Muscle of back (tissue), 13 donors: ENCODE data around the gene ARMC6. TPM values are rescaled to one million over a fixed set of nuclear protein-coding genes. Genes with fewer than 3 reads are reported as not detected.

Experiments used
- DNase-seq, 3 donors: peaks; one replicate each; pipeline versions ENCODE4 v3.0.0 to v3.0.0-alpha.2; 2013
- long read RNA-seq, 9 donors: transcript quantifications; one replicate each; lab custom pipeline, GENCODE V29; 2026
- polyA plus RNA-seq, 10 donors: library from polyadenylated mRNA; unstranded; fragments of 120-200 nt; gene quantifications; one replicate each; pipeline ENCODE4 v1.2.1, GENCODE V29; 2013; ENCODE audit not compliant: insufficient read length in 10 of 10

The ARMC6 gene
- polyA plus RNA-seq, result 10 to 100 TPM; 20.5 to 33.1 (median 29.5) TPM
- long read RNA-seq, donor 1, partial matches to known transcripts, result 0 of 4 reads
- long read RNA-seq, donor 1, other reads (novel, unspliced or antisense), result 0 of 4 reads
- long read RNA-seq, donor 2, partial matches to known transcripts, result 0 of 1 reads
- long read RNA-seq, donor 2, other reads (novel, unspliced or antisense), result 0 of 1 reads
- long read RNA-seq, donor 3, result 0 reads
- long read RNA-seq, donor 4, partial matches to known transcripts, result 0 of 8 reads
- long read RNA-seq, donor 4, other reads (novel, unspliced or antisense), result 0 of 8 reads
- long read RNA-seq, donor 5, partial matches to known transcripts, result 5 of 10 reads
- long read RNA-seq, donor 5, other reads (novel, unspliced or antisense), result 0 of 10 reads
- long read RNA-seq, donor 6, partial matches to known transcripts, result 0 of 5 reads
- long read RNA-seq, donor 6, other reads (novel, unspliced or antisense), result 0 of 5 reads
- long read RNA-seq, donor 7, partial matches to known transcripts, result 0 of 5 reads
- long read RNA-seq, donor 7, other reads (novel, unspliced or antisense), result 0 of 5 reads
- long read RNA-seq, donor 8, partial matches to known transcripts, result 0 of 3 reads
- long read RNA-seq, donor 8, other reads (novel, unspliced or antisense), result 0 of 3 reads
- long read RNA-seq, donor 9, partial matches to known transcripts, result 0 of 2 reads
- long read RNA-seq, donor 9, other reads (novel, unspliced or antisense), result 0 of 2 reads

DNA sequence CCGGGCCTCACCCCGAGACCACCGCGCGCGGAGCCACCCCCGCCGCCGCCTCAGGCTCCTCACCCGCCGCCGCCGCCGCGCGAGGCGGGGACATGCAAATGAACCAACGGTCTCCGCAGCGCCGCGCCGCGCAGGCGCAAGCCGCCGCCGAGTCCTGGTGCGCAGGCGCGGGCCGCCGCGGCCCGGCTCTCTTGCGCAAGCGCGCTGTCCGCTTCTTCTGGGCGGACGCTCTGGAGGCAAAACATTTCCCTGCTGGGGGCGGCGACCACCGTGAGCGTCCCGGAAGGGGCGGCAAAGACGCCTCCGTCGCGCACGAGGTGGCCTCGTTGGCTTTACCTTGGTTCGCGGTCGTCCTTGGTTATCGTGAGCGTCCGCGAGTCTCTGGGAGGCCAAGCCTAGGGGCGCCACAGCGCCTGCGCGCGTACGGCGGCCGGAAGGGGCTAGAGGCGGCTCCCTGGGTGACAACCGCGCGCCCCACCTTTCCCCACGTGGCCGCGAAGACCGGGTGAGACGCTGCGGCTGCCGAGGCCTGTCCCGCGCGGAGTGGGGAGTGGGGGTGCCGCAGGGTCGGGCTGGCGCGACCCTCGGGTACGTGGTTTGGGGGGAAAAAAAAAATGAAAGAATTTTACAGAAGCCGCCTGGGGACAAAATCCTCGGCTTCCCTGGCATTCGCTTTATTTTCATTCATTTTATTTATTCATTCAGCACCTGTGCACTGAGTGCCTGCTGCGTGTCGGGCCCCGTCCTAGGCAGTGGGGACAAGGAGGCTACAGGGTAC, at the start of gene ARMC6, which contains the start of gene SUGP2:
TSS of gene ARMC6 (plus strand) at position 178 of the 778 bp plus-strand sequence. CDS start 607 bp downstream, outside the sequence.
TSS of gene SUGP2 (minus strand) at position 92 of the 778 bp plus-strand sequence. CDS start 2,446 bp downstream, outside the sequence.
- peak; percentile 89 to 97 (median 93) for DNase-seq

DNA sequence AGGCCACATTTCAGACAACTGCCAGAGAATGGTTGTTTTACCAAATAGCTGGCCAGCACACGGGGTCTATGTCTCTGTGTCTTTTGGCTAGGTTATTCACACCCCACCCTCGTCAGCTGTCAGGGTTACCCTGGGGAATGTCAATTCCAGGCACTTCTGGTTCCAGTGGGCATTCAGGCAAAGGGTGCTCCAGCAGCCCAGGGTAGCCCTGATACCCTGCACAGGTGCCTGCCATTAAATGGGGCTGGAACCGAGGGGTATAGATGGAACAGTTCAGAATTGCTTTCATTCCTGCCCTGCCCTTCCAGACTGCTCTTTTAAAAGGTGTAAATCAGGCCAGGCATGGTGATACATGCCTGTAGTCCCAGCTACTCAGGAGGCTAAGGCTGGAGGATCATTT, 49.2 kb upstream of the ARMC6 start:
- DNase-seq, result no peak

GRCh38 chr19:18985257-18985656, 48.1 kb upstream of the ARMC6 start:
- peak in 2 of 3 donors; percentile 22 to 62 for DNase-seq

- DNase-seq, result no peak
Measured at GRCh38 chr19:18987456-18987855, 45.9 kb upstream of the ARMC6 start.

DNA sequence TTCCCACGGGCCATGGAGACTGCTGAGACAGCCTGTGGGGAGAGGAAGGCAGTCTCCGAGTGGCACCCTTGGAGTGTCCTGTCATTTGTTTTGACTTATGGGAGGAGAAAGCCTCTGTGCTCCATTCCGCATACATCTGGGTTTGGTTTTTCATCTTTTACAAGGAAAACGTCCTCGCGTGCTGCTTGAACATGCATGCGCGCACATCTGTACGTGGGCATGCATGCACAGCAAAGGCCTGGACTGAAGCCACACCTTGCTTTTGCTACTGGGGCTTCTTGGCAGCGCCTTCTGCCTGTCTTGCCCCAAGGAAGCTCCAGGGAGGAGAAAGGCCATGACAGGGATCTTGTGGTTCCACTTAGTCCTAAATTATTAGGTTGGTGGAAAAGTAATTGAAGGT, 44.1 kb upstream of the ARMC6 start:
- no peak for DNase-seq

GRCh38 chr19:18990128-18990708, 43.2 kb upstream of the ARMC6 start:
- DNase-seq, result no peak

DNA sequence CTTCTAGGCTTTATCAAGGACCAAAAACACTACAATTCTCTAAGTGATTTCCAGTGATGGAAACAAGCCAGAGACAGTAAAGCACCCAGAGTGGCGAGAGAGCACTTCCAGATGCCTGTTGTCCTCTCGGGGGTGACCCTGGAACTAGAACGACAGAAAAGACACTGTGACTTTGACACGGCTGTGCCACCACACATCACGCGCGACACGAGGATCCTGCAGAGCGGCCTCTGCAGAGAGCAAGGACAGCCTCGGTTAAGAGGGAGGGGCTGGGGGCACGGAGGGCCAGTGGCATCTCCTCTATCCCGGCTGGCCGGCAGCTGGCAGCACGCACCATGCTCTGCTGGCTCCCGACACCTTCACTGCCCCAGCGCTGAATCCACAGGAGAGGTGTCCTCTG, 42.4 kb upstream of the ARMC6 start:
- DNase-seq, result no peak

DNA sequence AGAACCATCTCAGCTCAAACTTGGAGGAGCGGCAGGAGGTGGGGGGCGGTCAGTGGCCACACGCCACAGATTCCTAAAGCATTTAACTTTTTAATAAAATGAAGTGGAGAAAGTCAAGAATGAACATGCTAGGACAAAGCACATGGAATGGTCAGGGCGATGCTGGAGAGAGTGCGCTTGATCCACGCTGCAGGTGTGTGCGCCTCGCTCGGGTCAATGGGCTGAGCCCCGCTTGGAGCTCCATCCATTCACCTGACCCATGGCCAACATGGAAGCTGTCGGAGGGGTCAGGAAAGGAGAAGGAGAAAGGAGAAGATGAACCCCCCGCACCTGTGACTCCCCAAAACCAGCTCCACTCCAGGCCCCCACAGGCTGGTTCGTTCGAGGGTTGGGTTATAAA, 41.9 kb upstream of the ARMC6 start:
- no peak for DNase-seq

DNA sequence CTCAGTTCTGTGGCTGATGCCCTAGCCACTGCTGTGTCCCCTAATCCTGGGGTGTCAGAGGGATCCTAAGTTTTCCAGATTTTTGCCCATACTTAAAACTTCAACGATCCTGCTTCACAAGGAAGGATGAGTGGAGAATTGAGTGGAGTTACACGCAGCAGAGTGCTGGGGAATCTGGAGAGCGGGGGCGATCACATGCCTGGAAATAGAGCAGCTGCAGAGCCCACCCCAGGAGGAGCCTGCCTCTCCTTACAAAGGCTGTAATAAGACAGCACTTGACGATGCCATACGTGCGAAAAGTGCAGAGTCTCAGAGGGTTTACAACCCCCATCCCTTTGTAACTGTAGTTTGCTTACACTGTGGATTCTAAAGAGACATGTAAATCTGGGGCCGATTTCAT, 40.7 kb upstream of the ARMC6 start:
- no peak for DNase-seq

GRCh38 chr19:18993115-18993514, 40.3 kb upstream of the ARMC6 start:
- no peak for DNase-seq

- DNase-seq, result peak; percentile 22 to 63 (median 39)
Measured at GRCh38 chr19:18995804-18996241, 37.6 kb upstream of the ARMC6 start.

DNA sequence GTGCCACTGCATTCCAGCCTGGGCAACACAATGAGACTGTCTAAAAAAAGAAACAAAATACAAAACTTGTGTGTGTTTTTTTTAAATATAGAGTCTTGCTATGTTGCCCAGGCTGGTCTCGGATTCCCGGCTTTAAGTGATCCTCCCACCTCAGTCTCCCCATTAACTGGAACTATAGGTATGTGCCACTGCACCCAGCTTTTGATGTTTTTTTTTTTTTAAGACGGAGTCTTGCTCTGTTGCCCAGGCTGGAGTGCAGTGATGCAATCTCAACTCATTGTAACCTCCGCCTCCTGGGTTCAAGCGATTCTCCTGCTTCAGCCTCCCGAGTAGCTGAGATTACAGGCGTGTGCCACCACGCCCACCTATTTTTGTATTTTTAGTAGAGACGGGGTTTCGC, 37.1 kb upstream of the ARMC6 start:
- no peak for DNase-seq

DNA sequence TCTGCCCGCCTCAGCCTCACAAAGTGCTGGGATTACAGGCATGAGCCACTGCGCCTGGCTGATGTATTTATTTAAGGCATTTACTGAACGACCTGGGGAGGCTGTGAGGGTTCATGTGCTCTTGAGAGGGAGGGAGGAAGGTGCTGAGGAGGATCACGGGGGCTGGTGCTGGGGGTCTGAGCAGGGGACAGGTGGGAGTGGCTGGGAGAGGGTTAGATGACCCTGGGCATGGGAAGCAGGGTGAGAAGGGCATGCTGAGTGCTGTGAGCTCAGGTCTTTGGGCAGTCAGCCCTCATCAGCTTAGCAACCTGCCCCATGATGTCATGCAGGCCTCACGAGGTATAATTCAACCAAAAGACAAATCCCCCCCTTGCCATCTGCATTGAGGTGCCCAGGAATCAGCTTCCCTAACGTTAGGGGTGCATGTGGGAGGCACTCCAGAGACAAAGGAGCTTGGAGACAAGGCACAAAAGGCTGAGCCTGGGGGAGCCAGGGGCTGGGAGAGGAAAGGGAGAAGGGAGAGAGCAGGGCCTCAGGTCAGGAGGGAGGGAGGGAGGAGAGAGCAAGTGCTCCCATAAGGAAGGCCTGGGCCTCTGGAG, 36.5 kb upstream of the ARMC6 start:
- DNase-seq, result no peak

DNA sequence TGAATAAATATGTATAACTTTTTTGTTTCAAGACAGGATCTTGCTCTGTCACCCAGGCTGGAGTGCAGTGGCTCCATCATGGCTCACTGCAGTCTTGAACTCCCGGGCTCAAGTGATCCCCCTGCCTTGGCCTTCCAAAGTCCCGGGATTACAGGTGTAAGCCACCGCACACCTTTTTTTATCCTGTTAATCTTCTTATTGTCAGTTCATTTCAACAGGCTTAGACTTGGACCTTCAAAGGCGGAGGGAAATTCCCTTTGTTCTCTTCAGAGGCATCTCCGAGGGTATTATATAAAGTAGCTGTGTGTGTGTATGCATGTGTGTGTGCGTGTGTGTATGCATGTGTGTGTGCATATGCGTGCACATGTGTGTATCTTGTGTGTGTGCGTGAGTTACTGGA, 35.1 kb upstream of the ARMC6 start:
- DNase-seq, result no peak

GRCh38 chr19:18999016-18999758, 34.2 kb upstream of the ARMC6 start:
- DNase-seq, result no peak

- DNase-seq, result no peak
Measured at GRCh38 chr19:18999896-19000620, 33.3 kb upstream of the ARMC6 start.

DNA sequence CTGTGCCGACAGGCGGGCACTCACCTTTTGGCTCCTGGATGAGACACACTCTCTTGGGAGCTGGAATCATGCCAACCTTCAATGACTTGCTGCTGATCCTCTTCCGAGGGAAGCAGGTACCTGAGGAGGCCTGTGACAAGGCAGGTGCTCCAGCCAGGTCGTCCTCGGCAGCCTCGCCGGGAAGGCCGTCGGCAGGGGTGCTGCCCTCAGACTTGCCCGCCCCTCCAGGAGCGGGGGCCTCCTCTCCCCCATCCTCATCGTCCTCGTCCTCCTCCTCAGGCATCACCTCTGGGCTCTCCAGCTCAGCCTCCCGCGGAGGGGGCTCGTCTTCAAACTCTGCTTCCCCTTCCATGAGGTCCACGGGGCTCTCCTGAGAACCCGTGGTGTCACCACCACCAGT, 29.3 kb upstream of the ARMC6 start:
- DNase-seq, result no peak

GRCh38 chr19:19006213-19006612, 27.2 kb upstream of the ARMC6 start:
- DNase-seq, result no peak

DNA sequence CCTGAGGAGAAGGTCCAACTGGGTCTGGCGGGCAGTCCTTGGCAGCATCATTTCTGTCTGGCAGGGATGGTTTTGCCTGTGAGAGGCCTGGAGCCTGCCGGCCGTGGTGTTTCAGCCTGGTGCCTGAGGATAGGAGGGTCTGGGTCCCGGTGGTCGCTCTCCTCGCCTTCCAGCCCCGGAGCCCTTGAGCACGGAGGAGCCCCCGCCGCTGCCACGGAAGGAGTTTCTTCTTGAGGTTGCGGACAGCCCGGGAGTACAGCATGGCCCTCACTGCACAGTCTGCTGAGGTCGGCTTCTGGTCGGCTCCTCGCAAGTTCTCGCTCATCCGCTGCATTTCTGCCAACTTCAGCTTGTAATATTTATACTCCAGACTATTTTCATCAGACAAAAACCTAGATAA, 23.5 kb upstream of the ARMC6 start:
- no peak for DNase-seq

- DNase-seq, result no peak
Measured at GRCh38 chr19:19010551-19010950, 22.9 kb upstream of the ARMC6 start.
